HG03103 (cell line): ENCODE measurements around the gene SLC12A8.
"Not testable (repeated sequence)": the region's sequence is repeated elsewhere in the genome, so short reads cannot be mapped to it uniquely, and the experiment has no call there.

Source experiments
- ATAC-seq: cut with Tn5 transposase; IDR thresholded peaks from one replicate; pipeline ENCODE4 v1.9.1; 2021; ENCODE audit warnings: low read depth; ENCODE audit not compliant: unreplicated experiment

The SLC12A8 gene

DNA sequence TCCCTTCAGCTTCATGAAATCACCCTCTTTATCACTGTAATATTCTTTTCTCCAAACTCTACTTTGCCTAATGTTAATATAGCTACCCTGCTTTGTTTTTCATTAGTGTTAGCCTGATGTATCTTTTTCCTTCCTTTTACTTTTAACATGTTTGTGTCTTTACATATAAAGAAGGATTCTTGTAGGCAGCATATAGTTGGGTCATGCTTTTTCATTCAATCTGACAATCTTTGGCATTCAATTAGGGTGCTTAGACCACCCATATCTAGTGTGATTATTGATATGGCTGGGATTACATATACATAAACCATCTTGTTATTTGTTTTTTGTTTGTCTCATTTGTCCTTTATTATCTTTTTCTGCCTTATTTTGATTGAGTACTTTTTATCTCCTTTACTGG, 121.9 kb downstream of the SLC12A8 start:
- ATAC-seq: no peak

- ATAC-seq: no peak
These were observed 124.7 kb downstream of the SLC12A8 start for GRCh38 chr3:125087768-125088391.

DNA sequence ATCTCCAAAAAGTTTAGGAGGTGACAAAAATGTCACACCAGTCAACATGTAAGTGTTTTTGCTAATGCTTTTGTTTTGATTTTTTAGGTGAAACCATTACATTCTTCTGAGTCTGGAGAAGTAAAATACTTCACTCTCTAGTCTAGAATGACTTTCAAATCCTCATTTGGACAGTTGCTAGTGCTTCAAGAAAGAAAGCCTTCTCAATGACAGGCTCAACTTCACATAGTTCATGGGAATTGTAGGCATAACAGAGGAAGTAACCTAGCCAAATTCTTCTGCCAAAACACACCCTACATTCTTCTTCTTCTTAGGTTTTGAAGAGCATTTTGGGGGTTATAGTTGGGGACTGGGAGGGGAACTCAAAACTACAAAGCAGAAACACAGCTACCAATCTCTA, 127.4 kb downstream of the SLC12A8 start:
- ATAC-seq: no peak

- ATAC-seq: no peak
These were observed 128.8 kb downstream of the SLC12A8 start for GRCh38 chr3:125083776-125084175.

- ATAC-seq: not testable (repeated sequence)
These were observed 130.2 kb downstream of the SLC12A8 start for GRCh38 chr3:125082339-125082738.

DNA sequence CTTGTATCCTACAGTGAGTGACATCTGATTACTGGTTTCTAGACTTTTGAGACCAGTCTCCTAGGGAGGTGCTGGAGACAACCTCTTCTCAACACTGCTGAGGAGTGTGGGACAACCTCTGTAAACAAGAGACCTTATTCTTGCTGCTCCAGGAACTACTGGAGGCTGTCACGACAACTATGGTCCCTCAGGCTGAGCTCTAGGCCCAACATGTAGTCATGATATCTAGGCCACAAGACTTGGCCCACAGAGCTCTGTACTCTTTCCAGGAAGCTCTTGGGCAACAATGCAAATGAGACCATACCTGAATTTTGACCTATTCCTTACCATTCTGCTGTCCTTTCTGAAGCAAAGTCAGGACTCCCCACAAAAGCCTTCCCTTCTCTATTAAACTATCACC, 132.5 kb downstream of the SLC12A8 start:
- ATAC-seq: no peak

DNA sequence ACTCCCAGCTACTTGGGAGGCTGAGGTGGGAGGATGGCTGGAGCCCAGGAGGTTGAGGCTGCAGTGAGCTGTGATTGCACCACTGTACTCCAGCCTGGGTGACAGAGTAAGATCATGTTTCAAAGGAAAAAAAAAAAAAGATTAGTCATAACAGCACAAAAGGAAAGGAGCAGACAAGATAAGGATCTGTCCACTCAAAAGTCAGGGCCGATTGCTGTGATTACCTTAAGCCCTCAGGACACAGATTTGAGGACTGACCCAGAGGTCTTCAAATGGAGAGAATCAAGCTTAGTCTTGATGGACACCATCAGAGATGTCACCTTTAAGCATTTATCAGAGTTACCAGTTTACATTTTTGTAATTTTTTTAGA, 132.9 kb downstream of the SLC12A8 start:
- no peak for ATAC-seq

DNA sequence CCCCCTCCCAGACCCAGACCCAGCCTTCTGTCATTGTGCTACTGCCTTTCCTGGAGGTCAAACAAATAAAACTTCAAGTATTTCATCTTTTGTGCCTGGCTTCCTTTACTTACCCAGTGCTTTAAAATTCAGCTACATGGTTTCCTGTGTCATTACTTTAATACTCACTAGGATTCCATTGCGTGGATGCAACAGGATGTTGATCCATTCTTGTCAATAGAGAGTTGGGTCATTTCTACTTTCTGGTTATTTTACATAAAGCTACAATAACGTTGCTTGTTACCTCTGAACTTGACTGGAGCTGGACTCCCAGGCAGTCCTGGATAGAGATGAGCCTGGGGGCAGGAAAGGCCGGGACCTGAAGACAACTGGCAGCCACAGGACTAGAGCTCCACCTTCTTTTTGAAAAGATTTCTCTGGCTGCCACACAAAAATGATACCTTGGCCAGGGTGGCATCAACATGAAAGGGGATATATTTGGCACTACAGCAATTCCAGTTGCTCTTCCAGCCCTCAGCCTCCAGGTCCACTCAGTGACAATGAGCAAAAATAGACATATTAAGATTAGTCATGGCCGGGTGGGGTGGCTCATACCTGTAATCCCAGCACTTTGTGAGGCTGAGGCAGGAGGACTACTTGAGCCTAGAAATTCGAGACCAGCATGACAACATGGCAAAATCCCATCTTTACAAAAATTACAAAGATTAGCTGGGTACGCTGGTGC, 133.4 kb downstream of the SLC12A8 start:
- ATAC-seq: no peak

GRCh38 chr3:125077864-125078263, 134.7 kb downstream of the SLC12A8 start:
- ATAC-seq: no peak

DNA sequence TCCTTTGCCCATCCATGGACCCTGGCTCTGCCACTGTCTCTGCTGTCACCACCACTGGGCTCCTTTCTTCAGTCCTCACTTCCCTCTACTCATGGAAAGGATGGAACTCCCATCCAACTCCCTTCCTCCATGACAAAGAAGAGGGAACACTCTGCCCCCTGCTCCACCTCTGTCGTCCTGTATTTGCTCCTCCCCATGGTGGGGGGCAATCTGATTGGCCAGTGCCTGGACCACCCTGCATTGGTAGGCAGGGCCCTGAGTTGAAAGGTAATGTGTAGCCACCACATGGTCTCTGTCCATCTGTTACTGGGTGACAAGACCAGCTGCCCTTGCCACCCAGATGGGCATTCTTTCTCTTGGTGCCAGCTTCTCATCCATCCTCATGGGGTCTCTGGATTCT, 136.1 kb downstream of the SLC12A8 start:
- no peak for ATAC-seq

DNA sequence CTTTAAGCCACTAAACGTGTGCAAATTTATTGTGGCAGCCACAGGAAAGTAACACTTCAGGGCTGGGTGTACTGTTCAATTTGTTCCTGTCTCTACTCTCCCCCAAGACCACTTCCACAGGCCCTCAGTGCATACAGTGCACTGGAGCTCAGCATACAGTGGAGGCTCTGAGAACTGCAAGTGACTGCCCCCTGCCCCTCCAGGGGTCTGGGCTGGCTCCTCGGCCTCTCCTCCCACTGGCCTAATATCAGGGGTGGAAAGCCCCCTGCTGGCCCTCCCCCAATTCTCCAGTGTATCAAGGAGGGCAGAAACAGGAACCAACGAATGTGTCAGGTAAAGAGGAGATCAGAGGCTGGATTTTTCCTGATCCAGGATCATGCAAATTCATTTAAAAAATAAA, 136.8 kb downstream of the SLC12A8 start:
- ATAC-seq: no peak

DNA sequence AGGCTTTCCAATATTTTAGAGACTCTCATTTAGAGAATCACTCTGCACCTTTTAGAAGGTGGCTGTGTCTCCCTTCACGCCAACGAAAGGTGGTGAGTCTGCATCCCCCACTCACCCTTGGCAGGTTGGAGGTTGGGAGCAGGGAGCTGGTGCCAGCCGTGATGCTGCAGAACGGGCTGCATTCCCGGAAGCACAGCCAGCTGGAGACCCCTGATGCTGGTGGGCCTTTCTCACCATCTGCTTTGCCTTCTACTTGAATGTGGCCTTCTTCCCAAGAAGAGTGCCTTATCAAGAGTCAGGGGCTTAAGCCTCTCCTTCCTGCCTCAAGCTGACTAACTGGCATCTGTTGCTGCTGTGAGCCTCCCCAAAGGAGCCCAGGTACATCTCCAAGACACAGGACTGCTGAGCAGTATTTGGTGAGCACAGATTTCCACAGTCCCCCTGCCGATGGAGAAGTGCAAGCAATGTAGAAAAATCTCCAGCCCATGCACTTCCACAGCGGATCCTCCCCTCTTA, 139.1 kb downstream of the SLC12A8 start:
- no peak for ATAC-seq

DNA sequence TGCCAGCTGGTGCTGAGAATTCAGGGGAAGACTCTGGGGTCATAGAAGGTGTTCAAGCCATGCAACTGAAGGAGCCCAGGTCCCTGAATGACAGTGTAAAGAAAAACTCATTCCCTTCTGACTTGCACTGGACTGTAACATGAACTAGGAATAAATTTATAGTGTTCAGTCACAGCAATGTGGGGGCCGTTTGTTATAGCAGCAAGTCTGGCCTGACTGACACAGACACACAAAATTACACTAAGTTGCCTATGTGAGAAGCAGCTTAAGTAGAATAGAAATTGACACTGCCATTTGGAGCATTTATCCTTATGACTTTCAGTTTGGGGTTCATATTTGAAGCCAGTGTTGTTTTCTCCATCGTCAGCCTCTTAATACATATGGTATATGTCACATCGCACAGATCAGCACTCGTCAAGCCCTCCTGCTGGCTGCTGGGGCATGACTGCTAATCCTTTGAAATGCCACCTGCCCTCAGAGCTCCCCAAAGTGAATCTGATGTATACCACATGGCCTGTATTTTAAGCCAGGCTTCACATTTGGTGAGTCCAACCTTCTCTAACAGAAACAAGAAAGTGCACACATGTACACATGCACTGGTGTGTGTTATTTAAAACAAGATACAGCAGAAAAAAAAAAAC, 139.7 kb downstream of the SLC12A8 start:
- ATAC-seq: no peak

GRCh38 chr3:125072301-125072700, 140.2 kb downstream of the SLC12A8 start:
- ATAC-seq: no peak

GRCh38 chr3:125069968-125070745, 142.4 kb downstream of the SLC12A8 start:
- no peak for ATAC-seq

DNA sequence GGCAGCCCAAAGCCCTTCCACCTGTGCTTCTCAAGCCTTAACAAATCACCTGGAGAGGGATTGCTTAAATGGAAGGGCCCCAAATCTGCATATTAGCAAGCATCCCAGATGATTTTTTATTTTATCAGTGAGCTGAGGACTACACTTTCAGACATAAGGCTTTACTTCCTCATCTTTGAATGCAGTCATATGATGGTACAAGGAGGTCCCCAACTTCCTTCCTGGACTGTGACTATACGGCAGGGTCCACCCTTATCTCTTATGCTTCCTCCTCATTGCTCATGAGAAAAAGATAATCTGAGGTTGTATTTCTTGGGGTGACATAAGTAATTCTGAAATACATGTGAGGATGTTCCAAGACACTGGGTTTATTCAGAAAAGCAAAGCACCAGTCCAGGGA, 143.1 kb downstream of the SLC12A8 start:
- ATAC-seq: no peak

DNA sequence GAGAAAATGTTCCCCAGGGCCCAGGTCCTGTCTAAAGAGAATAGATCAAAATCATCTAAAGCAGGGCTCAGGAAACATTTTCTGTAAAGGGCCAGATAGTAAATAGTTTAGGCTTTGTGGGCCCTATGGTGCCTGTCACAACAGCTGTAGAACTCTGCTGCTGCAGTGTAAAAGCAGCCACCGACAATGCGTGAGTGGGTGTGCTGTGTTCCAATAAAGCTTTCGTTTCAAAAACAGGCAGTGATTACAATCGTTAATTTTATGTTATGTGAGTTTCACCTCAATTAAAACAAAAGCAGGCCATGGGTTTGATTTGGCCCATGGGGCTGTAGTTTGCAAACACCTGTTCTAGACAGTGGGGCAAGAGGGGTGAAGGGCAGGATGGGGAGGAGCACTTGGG, 144.3 kb downstream of the SLC12A8 start:
- no peak for ATAC-seq

- ATAC-seq: no peak
These were observed 145.3 kb downstream of the SLC12A8 start for GRCh38 chr3:125067225-125067624.

DNA sequence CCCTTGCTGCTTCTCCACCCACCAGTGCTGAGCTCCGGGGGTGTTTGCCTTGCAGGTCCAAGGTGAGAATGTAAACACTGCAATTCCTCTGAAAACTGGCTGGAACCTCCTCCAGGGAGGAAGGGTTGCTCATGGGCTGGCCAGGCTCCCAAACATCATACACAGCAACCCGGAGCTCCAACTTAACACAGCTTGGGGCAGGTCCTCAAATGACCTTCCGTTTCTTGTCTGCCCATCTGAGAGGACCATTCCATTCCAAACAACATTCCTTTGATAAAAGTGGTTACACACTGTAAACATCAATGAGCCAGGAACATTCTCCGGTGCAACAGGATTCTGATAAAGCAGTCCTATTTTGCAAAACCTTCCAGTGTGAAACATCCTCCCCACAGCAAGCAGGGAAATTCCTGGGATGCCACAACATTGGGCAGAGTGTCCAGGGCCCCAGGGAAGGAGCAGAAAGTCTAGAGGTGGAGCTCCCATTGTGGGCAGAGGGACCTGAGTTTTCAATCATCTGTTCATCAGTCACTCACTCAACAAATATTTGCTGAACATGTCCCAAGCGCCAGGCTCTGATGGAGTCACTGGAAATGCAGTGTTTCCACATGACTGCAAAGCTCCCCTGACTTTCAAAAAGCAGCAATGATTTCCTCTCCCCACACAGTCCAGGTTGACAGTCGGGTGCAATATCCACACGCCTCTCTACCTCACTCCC, 149.5 kb downstream of the SLC12A8 start:
- no peak for ATAC-seq

GRCh38 chr3:125061646-125062045, 150.9 kb downstream of the SLC12A8 start:
- ATAC-seq: no peak
